8988T (cell line): ENCODE results near the gene KBTBD13.
A peak's percentile ranks its signal among the peaks of the same experiment; 100 is the strongest.
"Not testable (repeated sequence)": the region's sequence is repeated elsewhere in the genome, so short reads cannot be mapped to it uniquely, and the experiment has no call there.

Experiments used
- DNase-seq: peaks from one replicate; pipeline ENCODE4 v3.0.0; 2011

KBTBD13 gene

DNA sequence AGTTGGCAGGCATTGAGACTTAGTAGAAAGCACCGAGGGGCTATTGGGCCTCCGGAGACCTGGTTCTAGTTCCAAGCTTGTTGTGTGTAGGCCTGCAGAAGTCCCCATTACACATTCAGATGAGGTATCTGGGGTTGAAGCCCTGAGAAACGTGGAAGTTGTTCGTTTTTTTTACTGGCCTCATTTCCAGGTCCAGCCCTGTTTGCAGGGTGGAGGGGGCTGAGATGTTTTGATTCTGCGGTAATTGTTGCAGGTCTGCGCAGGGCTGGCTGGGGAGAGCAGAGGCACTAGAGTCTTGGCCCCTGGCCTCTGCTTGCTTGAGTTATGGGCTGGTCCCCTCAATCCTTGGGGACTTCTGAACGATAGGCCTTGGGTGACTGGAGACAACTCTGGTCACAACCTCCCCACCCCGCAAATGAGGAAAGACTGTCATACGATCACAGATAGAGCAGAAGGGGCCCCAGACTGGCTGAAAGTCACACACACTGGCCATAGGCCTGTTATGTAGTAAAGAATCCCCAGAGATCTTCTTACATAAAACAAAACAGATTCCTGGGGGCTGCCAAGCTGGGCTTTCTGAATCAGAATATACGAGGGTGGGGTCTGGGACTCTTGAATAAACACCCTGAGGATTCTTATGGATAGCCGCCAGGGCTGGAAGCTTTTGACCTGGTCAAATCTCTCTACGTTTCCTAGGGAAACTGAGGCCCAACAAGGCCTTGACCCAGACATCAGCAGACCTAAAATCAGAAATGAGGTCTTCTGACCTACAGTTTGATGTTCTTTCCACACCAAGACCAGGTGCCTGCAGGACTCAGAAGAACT, 15.6 kb downstream of the KBTBD13 start:
- DNase-seq = no peak

DNA sequence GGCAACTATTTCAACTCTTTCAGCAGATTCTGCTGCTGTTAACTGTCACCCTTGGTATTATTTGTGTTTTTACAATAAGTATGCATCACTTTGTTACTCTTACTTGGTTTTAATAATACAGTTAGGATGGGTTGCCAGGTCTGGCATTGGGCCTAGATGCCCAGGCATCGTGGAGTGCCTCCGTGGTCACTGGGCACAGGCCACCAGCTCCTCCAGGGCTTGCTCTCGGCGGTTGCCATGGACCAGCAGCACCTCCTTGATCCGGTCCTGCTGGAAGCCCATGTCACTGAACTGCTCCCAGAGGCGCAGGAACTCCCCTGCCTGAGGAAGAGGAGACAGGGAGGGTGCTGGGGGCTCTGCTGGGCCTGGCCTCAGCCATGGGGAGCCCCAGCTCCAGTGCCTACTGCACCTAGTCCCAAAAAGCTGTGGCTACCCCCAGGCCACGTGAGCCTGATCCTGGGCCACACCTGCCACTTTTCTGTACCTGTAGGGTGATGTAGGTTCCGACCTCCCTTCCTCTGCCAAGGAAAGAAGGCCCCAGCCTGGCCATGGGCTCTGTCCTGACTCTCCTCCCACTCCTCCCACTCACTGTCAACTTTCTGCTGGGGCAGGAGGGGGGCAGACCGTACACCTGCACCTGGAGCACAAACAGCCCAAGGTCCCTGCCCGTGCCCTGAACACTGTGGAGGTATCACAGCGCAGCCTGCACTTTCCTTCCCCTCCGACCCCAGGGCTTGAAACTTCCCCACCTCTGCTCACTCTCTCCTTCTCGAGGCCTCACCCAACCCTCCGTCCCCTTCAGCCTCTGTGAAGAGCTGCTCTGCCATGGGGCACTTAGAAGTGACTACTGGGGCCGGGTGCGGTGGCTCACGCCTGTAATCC, 16.6 kb downstream of the KBTBD13 start:
- peak; percentile 6 for DNase-seq

DNA sequence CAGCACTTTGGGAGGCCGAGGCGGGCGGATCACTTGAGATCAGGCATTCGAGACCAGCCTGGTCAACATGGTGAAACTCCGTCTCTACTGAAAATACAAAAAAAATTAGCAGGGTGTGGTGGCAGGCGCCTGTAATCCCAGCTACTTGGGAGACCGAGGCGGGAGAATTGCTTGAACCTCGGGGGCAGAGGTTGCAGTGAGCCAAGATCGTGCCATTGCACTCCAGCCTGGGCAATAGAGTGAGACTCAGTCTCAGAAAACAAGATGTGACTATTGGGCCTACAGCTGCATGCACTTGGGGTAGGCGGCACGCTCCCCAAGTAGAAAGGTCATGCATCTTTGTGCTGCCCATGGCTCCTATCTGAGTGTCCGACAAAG, 17.2 kb downstream of the KBTBD13 start:
- not testable (repeated sequence) for DNase-seq

DNA sequence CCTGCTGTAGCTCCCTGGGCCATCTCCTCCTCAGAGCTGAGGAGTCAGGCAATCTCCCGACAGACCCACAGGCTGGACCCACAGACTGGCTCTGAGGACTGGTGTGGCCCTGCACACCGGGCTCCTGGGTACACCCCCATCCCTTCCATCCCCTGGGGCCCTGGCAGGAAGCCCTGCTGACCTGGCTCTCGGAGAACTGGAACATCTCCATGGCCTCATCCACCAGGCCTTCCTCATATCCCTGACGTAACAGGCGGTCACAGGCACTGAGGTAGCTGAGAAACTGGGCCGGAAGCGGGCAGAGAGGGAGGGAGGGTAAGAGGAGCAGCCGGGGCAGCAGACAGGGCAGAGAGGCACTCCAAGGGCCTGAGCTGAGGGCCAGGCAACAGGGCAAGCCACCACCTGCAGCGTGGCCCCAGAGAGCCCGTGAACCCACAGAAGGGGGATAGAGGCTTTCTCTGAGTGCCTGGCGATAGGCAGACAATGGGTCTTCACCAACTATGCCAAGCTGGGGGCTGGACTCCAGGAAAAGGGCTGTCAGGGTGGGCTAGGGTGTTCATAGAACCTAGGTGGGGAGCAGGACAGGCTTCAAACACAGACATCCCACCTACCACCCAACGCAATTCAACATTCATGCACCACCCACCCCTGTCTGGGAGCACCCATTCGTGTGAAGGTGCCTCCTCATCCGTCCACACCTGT, 17.9 kb downstream of the KBTBD13 start:
- DNase-seq = peak; percentile 1

DNA sequence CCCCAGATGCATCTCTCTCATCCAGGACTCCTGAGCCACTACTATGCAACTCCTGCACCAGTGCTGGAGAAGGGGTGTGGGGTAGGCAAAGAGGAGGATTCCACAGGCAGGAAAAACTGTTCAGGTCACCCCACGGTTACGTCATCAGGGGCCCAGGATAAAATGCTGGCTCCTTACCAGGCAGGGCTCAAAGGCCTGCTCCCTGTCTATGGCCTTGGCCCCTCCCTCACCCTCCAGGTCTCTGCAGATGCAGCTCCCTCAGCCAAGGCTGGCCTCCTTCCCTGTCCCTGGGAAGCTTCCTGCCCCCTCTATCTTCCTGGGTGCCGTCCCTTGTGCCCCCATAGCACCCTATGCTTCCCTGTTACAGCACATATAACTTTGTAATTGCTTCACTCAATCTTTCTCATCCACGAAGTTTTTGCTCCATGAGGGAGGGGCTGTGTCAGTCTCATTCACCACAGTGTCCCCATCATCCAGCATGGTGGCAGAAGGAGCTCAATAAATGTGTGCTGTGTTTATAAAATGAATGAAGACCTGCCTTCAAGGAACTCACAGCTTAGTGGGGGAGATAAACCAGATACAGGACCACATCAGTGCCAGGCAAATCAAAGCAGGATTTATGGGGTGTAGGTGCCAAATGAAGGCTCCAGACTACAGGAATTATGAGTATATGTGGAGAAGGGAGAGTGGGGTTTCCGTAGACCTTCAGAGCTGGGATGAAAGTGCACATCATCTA, 18.6 kb downstream of the KBTBD13 start:
- DNase-seq = peak; percentile 1

GRCh38 chr15:65095747-65096104, 19.2 kb downstream of the KBTBD13 start:
- no peak for DNase-seq

- DNase-seq = no peak
Observed at GRCh38 chr15:65096481-65097385, 20.2 kb downstream of the KBTBD13 start.

DNA sequence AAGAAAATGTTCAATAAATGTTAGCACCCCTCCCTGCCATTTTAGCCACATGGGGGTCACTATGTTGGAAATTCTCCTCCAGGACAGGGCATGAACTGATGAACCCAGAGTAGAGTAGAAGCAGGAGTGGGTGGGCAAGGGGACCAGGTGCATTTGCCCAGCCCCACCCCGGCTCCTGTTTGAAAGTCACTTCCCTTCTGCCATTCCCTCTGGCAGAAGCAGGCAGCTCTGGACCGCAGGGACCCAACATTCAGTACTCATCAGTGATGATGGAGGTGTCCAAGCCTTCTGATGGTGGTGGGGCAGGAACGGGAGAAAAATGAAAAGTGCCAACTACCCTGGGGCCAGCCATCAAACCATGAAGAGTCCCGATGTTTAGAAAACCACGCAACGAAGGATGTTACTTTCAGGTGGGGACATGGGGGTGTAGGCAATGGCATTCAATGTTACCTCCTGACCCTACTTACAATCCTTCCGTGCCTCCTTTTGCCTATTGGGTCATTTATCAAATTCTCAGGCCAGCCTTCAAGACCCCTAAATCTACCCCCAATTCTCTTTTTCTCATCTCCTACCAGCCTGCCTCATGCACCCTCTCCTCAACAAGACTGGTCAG, 21.2 kb downstream of the KBTBD13 start:
- no peak for DNase-seq

DNA sequence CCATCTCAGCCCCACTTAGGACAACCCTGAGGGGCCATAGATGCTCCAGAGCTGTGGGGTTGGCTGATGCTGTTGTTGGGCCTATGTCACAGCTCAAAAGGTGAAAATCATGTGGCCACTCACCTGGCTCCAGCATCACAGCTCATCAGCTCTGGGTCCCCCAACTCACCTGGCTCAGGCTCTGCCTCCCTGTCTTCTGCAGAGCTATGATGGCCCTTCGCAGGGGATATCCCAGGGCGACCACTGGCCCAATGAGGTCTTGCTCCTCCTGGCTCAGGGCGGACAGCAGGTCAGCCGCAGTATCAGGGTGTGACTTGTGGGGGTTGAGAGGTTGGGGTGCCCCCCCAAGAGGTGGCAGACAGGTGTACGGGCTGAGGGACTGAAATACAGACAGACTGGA, 22.8 kb downstream of the KBTBD13 start:
- no peak for DNase-seq

DNA sequence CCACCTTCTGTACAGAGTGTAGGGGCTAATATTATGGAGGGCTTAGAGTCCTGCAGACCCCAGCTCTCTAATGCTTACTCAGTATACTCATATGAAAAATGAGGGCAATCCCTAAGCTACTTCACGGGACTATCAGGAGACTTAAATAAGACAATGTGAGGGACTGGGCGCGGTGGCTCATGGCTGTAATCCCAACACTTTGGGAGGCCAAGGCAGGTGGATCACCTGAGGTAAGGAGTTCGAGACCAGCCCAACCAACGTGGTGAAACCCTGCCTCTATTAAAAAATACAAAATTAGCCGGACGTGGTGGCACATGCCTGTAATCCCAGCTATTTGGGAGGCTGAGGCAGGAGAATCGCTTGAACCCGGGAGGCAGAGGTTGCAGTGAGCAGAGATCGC, 23.3 kb downstream of the KBTBD13 start:
- not testable (repeated sequence) for DNase-seq

- no peak for DNase-seq
Observed at GRCh38 chr15:65100442-65100841, 23.9 kb downstream of the KBTBD13 start.

DNA sequence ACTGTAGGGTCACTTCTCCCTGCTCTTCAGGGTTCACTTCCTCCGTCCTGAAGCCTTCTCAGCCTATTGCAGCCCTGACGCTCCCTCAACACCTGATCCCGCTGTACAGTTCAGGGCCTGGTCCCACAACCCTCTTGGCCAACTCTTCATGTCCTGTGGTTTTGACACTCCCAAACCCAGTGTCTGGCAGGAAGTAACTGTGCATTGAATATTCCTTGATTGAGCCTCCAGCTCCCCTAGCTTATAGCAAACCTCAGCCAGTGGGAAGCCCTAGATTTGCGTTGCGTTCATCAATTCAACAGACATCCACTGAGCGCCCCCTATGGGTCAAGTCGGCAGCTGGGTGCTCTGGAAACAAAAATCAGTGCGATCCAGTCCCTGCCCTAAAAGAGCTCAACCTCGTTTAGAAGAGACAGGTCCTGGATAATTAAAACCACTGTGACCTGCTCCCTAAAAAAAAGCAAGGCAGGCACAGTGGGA, 24.9 kb downstream of the KBTBD13 start:
- DNase-seq = peak; percentile 65

DNA sequence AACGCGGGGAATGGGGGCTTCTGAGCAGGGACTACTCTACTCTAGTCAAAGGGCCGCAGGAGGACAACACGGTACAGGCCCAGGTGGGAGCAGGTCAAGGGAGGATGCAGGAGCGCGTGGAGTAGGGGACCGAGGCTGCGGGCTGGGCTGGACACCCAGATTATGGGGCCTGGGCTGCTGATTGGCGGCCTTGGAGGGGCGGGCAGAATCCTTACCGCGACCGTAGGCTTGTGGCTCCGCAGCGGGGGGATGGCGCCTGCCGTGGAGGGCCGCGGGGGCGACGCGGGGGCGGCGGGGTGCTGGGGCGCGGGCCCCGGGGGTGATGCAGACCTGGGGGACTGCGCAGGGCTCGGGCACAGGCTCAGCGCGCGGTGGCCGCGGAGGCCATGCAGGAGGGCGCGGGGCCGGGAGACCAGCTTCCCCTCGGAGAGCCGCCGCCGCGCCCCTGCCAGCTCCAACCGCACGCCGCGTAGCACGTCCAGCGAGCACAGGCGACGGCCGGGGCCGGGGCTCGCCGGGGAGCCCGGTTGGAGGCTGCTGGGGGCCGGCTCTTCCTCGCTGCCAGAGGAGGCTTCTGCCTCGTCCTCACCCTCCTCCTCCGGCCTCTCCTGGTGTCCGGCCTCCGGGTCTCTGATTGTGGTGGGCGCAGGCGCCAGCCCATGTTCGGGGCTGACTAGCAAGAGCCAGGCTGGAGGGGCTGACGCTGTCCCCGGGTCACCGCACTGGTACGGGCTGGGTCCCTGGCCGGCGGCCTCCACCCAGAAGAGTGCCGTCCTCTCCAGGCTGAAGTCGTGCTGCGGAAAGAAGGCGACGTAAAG, 25.6 kb downstream of the KBTBD13 start:
- DNase-seq = no peak

DNA sequence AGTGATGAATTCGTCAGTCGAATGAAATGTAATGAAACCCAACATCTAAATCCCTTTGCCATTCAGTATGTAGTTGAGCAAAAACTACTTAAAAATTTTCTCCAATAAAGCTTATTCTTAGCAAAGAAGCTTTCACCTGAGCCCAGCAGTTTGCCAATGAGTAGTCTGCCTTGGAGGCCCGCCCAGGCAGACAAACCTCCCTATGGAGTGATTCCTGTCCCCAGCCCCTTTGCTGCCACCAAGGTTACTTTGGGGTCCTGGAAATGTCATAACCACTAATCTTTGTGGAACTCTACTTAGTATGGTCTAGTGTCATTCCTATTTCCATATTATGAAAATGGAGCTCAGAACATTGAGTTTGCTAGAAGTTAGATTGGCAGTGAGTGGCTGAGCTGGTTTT, 26.4 kb downstream of the KBTBD13 start:
- DNase-seq = no peak

GRCh38 chr15:65105038-65105437, 28.5 kb downstream of the KBTBD13 start:
- no peak for DNase-seq

GRCh38 chr15:65106011-65106590, 29.6 kb downstream of the KBTBD13 start:
- no peak for DNase-seq

- DNase-seq = no peak
Observed at GRCh38 chr15:65110676-65111292, 34.2 kb downstream of the KBTBD13 start.

DNA sequence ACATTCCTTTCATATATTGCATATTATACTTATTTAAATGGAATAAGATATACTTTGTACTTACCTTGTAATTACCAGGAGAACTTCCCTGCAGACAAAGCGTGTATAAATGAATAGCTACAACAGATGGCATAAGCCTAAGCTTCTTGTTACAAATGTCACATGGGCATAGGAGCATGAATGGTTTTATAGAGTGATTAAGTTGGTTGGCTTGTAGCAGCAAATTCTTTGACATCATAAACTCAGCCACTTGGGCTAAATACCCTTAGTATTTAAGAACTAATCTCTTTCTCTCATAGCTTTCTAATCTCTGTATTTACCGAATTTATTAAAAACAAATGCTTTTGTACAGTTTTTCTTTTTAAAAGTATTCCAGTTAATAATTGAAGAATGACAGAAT, 38.5 kb downstream of the KBTBD13 start, which contains the start of gene UBAP1L:
Gene UBAP1L (minus strand): TSS at position 115 of the 400 bp plus-strand sequence. CDS start 8,985 bp downstream, outside the sequence.
- no peak for DNase-seq

GRCh38 chr15:65115542-65115941, 39.0 kb downstream of the KBTBD13 start:
- DNase-seq = no peak
